Mesenchymal stem cell (in vitro differentiated cells and primary cell): Measurements from ENCODE around the gene TIGD2.

ENCODE experiments used
- DNase-seq: peaks from one replicate; pipeline ENCODE4 v3.0.0-alpha.2; 2013
- H2AFZ ChIP-seq: one replicate; pipeline ENCODE4 v1.6.1; 2013; ENCODE audit warnings: low read depth, mild to moderate bottlenecking, control low read depth, inconsistent platforms, low read length, moderate library complexity
- H2AK5ac ChIP-seq: 2 replicates; pipeline ENCODE4 v1.6.1; 2013; ENCODE audit warnings: low read length, moderate library complexity, mild to moderate bottlenecking, inconsistent platforms; ENCODE audit not compliant: severe bottlenecking
- H2BK120ac ChIP-seq: one replicate; pipeline ENCODE4 v1.6.1; 2013; ENCODE audit warnings: low read depth, mild to moderate bottlenecking, inconsistent platforms, low read length, moderate library complexity
- H2BK12ac ChIP-seq, 2 experiments: one replicate each; pipeline ENCODE4 v1.6.1; 2013; ENCODE audit warnings: inconsistent platforms in 2 of 2, low read length in 2 of 2, mild to moderate bottlenecking in 2 of 2, moderate library complexity in 2 of 2, control low read depth in 1 of 2
- H2BK15ac ChIP-seq: one replicate; pipeline ENCODE4 v1.6.1; 2013; ENCODE audit warnings: mild to moderate bottlenecking, low read depth, inconsistent platforms; ENCODE audit not compliant: poor library complexity, severe bottlenecking
- H2BK5ac ChIP-seq: 2 replicates; pipeline ENCODE4 v1.6.1; 2013; ENCODE audit warnings: low read depth, mild to moderate bottlenecking, low read length, control low read depth, inconsistent platforms; ENCODE audit not compliant: poor library complexity, severe bottlenecking
- H3K14ac ChIP-seq, 2 experiments: one replicate each; pipeline ENCODE4 v1.6.1; 2013; ENCODE audit warnings: inconsistent platforms in 2 of 2, low read length in 2 of 2, control low read depth in 1 of 2, mild to moderate bottlenecking in 1 of 2, moderate library complexity in 1 of 2
- H3K18ac ChIP-seq, 2 experiments: one replicate each; pipeline ENCODE4 v1.6.1; 2013; ENCODE audit warnings: inconsistent platforms in 2 of 2, low read length in 2 of 2, control low read depth in 1 of 2, low read depth in 1 of 2, mild to moderate bottlenecking in 1 of 2
- H3K23ac ChIP-seq, 2 experiments: one replicate each; pipeline ENCODE4 v1.6.1; 2013; ENCODE audit warnings: inconsistent platforms in 2 of 2, low read length in 2 of 2, mild to moderate bottlenecking in 2 of 2, moderate library complexity in 2 of 2, control low read depth in 1 of 2
- H3K27ac ChIP-seq: 2 replicates; pipeline ENCODE4 v1.5.1; 2013; ENCODE audit warnings: mild to moderate bottlenecking, moderate library complexity, low read length, control low read depth, inconsistent platforms; ENCODE audit not compliant: poor library complexity, severe bottlenecking
- H3K27me3 ChIP-seq, 2 experiments: 2 replicates each; pipeline versions ENCODE4 v1.6.1 to v1.7.0; 2013; ENCODE audit warnings: low read length in 2 of 2, mild to moderate bottlenecking in 2 of 2, moderate library complexity in 2 of 2, control low read depth in 1 of 2, inconsistent platforms in 1 of 2; ENCODE audit not compliant: control insufficient read depth in 1 of 2, insufficient read depth in 1 of 2
- H3K36me3 ChIP-seq, 2 experiments: 2 replicates each; pipeline versions ENCODE4 v1.6.1 to v1.7.0; 2013; ENCODE audit warnings: low read length in 2 of 2, control low read depth in 1 of 2, inconsistent platforms in 1 of 2, low read depth in 1 of 2, mild to moderate bottlenecking in 1 of 2; ENCODE audit not compliant: insufficient read depth in 2 of 2, control insufficient read depth in 1 of 2
- H3K4ac ChIP-seq, 2 experiments: one replicate each; pipeline ENCODE4 v1.6.1; 2013; ENCODE audit warnings: inconsistent platforms in 2 of 2, low read length in 2 of 2, mild to moderate bottlenecking in 2 of 2, moderate library complexity in 2 of 2, control low read depth in 1 of 2, low read depth in 1 of 2
- H3K4me1 ChIP-seq: 2 replicates; pipeline ENCODE4 v1.6.1; 2013; ENCODE audit warnings: low read depth, low read length, control low read depth; ENCODE audit not compliant: control insufficient read depth, insufficient read depth
- H3K4me2 ChIP-seq: 2 replicates; pipeline ENCODE4 v1.6.1; 2013; ENCODE audit warnings: low read length, mild to moderate bottlenecking, inconsistent platforms; ENCODE audit not compliant: poor library complexity, severe bottlenecking
- H3K4me3 ChIP-seq, 2 experiments: 2 replicates each; pipeline versions ENCODE4 v1.5.1 to v1.7.0; 2013; ENCODE audit warnings: low read length in 2 of 2, mild to moderate bottlenecking in 2 of 2, control low read depth in 1 of 2, low read depth in 1 of 2; ENCODE audit not compliant: insufficient read depth in 1 of 2
- H3K79me1 ChIP-seq: replicated peaks from 2 replicates; pipeline ENCODE4 v1.6.1; 2013; ENCODE audit warnings: mild to moderate bottlenecking, control low read depth, low read length, inconsistent platforms; ENCODE audit not compliant: poor library complexity, severe bottlenecking
- H3K9ac ChIP-seq: 2 replicates; pipeline ENCODE4 v1.7.0; 2013; ENCODE audit warnings: mild to moderate bottlenecking, low read length, moderate library complexity
- H3K9me3 ChIP-seq: 2 replicates; pipeline ENCODE4 v1.7.0; 2013; ENCODE audit warnings: mild to moderate bottlenecking, low read length; ENCODE audit not compliant: control insufficient read depth
- H4K8ac ChIP-seq: one replicate; pipeline ENCODE4 v1.6.1; 2013; ENCODE audit warnings: inconsistent platforms, mild to moderate bottlenecking, low read length, moderate library complexity
- H4K91ac ChIP-seq: one replicate; pipeline ENCODE4 v1.6.1; 2013; ENCODE audit warnings: mild to moderate bottlenecking, low read length, inconsistent platforms
- WGBS: methylation state at CpG from one replicate; pipeline ENCODE4 v1.1.7; 2013; ENCODE audit warnings: mixed read lengths; 5-methylcytosine and 5-hydroxymethylcytosine counted together

The TIGD2 gene

GRCh38 chr4:89110541-89110985 lies 770 bp upstream of the TIGD2 start:
- peak overlapping the region in 1 of 2 experiments; percentile 82 for H3K14ac ChIP-seq
- no peak overlapping the region for H2BK5ac ChIP-seq
- H4K91ac ChIP-seq: no peak overlapping the region
- no peak overlapping the region for H2AK5ac ChIP-seq
- peak overlapping the region; percentile 85 to 91 for H3K4me3 ChIP-seq
- H3K27ac ChIP-seq: no peak overlapping the region
- H2BK12ac ChIP-seq: peak overlapping the region in 1 of 2 experiments; percentile 83
- no peak overlapping the region for H2BK15ac ChIP-seq
- no peak overlapping the region for H3K4ac ChIP-seq
- H3K27me3 ChIP-seq: peaks cover 24 to 27% of the 10 kb centered on the region in 2 experiments
- no peaks in the 10 kb centered on the region for H3K9me3 ChIP-seq
- H3K36me3 ChIP-seq: no peaks in the 10 kb centered on the region
- 4% methylated on average over 30 of the region's 30 CpGs for WGBS
- peak overlapping the region in 1 of 2 experiments; percentile 97 for H3K23ac ChIP-seq
- H2AFZ ChIP-seq: peak overlapping the region; percentile 82
- H3K9ac ChIP-seq: peak overlapping the region; percentile 77
- H3K4me1 ChIP-seq: peaks cover 7% of the 10 kb centered on the region
- no peak for DNase-seq
- peak overlapping the region; percentile 97 for H3K4me2 ChIP-seq
- peaks cover 1% of the 10 kb centered on the region for H3K79me1 ChIP-seq
- H2BK120ac ChIP-seq: no peak overlapping the region
- peak overlapping the region in 1 of 2 experiments; percentile 68 for H3K18ac ChIP-seq
- H4K8ac ChIP-seq: no peak overlapping the region

GRCh38 chr4:89111833-89112563 lies 665 bp downstream of the TIGD2 start:
- Histone ChIP-seq H3K27me3 (peaks cover 23 to 24% of the 10 kb centered on the region in 2 experiments), H3K9me3 (no peaks in the 10 kb centered on the region), H3K4ac (peak overlapping the region; percentile 60 to 81), H2BK15ac (peak overlapping the region; percentile 12), H3K4me1 (peaks cover 7% of the 10 kb centered on the region), H4K8ac (no peak overlapping the region), H3K36me3 (no peaks in the 10 kb centered on the region), H3K27ac (peak overlapping the region; percentile 12), H2BK120ac (peak overlapping the region; percentile 52), H2AK5ac (no peak overlapping the region), H3K79me1 (peaks cover 1% of the 10 kb centered on the region), H3K9ac (peak overlapping the region; percentile 93), H4K91ac (peak overlapping the region; percentile 97), H3K23ac (peak overlapping the region in 1 of 2 experiments; percentile 57), H3K18ac (peak overlapping the region; percentile 91 to 96), H2BK12ac (peak overlapping the region; percentile 46 to 75), H3K4me2 (peak overlapping the region; percentile 86), H3K4me3 (peak overlapping the region; percentile 91 to 97), H3K14ac (peak overlapping the region in 1 of 2 experiments; percentile 20), H2AFZ (peak overlapping the region; percentile 72), H2BK5ac (no peak overlapping the region)
- DNase-seq: peak; percentile 96
- 21% methylated on average over 13 of the region's 15 CpGs for WGBS

GRCh38 chr4:89113415-89113814 lies 2.1 kb downstream of the TIGD2 start:
- no peaks in the 10 kb centered on the region for H3K9me3 ChIP-seq
- no peak overlapping the region for H3K18ac ChIP-seq
- H3K4ac ChIP-seq: no peak overlapping the region
- H4K8ac ChIP-seq: no peak overlapping the region
- no peak overlapping the region for H2BK120ac ChIP-seq
- H3K27me3 ChIP-seq: peaks cover 18 to 22% of the 10 kb centered on the region in 2 experiments
- no peak overlapping the region for H2AK5ac ChIP-seq
- H3K4me1 ChIP-seq: peaks cover 8% of the 10 kb centered on the region
- peaks cover 1% of the 10 kb centered on the region for H3K79me1 ChIP-seq
- H3K14ac ChIP-seq: no peak overlapping the region
- no peak overlapping the region for H3K4me3 ChIP-seq
- H3K23ac ChIP-seq: no peak overlapping the region
- H3K27ac ChIP-seq: no peak overlapping the region
- no peak overlapping the region for H2BK15ac ChIP-seq
- no peak overlapping the region for H4K91ac ChIP-seq
- 100% methylated on average over 1 of the region's 2 CpGs for WGBS
- H3K36me3 ChIP-seq: no peaks in the 10 kb centered on the region
- H2AFZ ChIP-seq: no peak overlapping the region
- no peak overlapping the region for H2BK12ac ChIP-seq
- DNase-seq: no peak
- H3K9ac ChIP-seq: no peak overlapping the region
- H2BK5ac ChIP-seq: no peak overlapping the region
- H3K4me2 ChIP-seq: no peak overlapping the region

- H3K27ac ChIP-seq: no peak overlapping the region
- H4K8ac ChIP-seq: no peak overlapping the region
- H2AFZ ChIP-seq: no peak overlapping the region
- 99% methylated on average over 2 of the region's 3 CpGs for WGBS
- H3K4ac ChIP-seq: no peak overlapping the region
- no peak overlapping the region for H2BK120ac ChIP-seq
- peaks cover 8% of the 10 kb centered on the region for H3K4me1 ChIP-seq
- H4K91ac ChIP-seq: no peak overlapping the region
- no peak overlapping the region for H3K4me2 ChIP-seq
- H3K36me3 ChIP-seq: no peaks in the 10 kb centered on the region
- DNase-seq: no peak
- H3K23ac ChIP-seq: no peak overlapping the region
- no peak overlapping the region for H2BK5ac ChIP-seq
- H2AK5ac ChIP-seq: no peak overlapping the region
- no peak overlapping the region for H3K18ac ChIP-seq
- no peak overlapping the region for H2BK12ac ChIP-seq
- H3K9me3 ChIP-seq: no peaks in the 10 kb centered on the region
- peaks cover 1% of the 10 kb centered on the region for H3K79me1 ChIP-seq
- H3K27me3 ChIP-seq: peaks cover 15% of the 10 kb centered on the region in 2 experiments
- no peak overlapping the region for H3K14ac ChIP-seq
- H3K4me3 ChIP-seq: no peak overlapping the region
- H2BK15ac ChIP-seq: no peak overlapping the region
- no peak overlapping the region for H3K9ac ChIP-seq
Observed at GRCh38 chr4:89114100-89114499, 2.8 kb downstream of the TIGD2 start.
